ENCODE results near the gene RYK.

RYK gene

GRCh38 chr3:134111616-134112015 lies 139.0 kb downstream of the RYK start:
- H3K36me3 ChIP-seq (ENCODE audit: insufficient read depth, low read length): no peaks in the 10 kb centered on the region
- no peaks in the 10 kb centered on the region for H4K20me1 ChIP-seq (ENCODE audit: insufficient read depth, low read length)
- H3K4me3 ChIP-seq (ENCODE audit: low read depth in 1 of 2, low read length in 2 of 2): no peak overlapping the region
- ATAC-seq (ENCODE audit: insufficient read depth, low read depth) (no peak), DNase-seq (no peak)
- no peak overlapping the region for H2AFZ ChIP-seq (ENCODE audit: low read depth, low read length)
- H3K27ac ChIP-seq (ENCODE audit: low read length): no peak overlapping the region
- no peak overlapping the region for H3K9ac ChIP-seq (ENCODE audit: low read depth, low read length)
- H3K4me1 ChIP-seq (ENCODE audit: insufficient read depth, low read length): no peaks in the 10 kb centered on the region
- H3K9me3 ChIP-seq (ENCODE audit: insufficient read depth, low read length, severe bottlenecking): no peaks in the 10 kb centered on the region
- no peak overlapping the region for H3K4me2 ChIP-seq (ENCODE audit: insufficient read depth, low read length)
- no peaks in the 10 kb centered on the region for H3K79me2 ChIP-seq (ENCODE audit: insufficient read depth, low read length)
- H3K27me3 ChIP-seq (ENCODE audit: insufficient read depth, low read length, poor library complexity): no peaks in the 10 kb centered on the region
- TF ChIP-seq CTCF (IDR thresholded peaks at IDR 0.05; ENCODE audit: borderline replicate concordance, extremely low read depth, low read length, poor library complexity, severe bottlenecking) (no peak), EZH2 (IDR thresholded peaks at IDR 0.05; ENCODE audit: borderline replicate concordance, low read depth, low read length, severe bottlenecking) (no peak)

GRCh38 chr3:134110963-134111362 lies 139.7 kb downstream of the RYK start:
- no peaks in the 10 kb centered on the region for H3K79me2 ChIP-seq (ENCODE audit: insufficient read depth, low read length)
- no peaks in the 10 kb centered on the region for H3K36me3 ChIP-seq (ENCODE audit: insufficient read depth, low read length)
- H3K9me3 ChIP-seq (ENCODE audit: insufficient read depth, low read length, severe bottlenecking): no peaks in the 10 kb centered on the region
- no peak overlapping the region for H3K27ac ChIP-seq (ENCODE audit: low read length)
- H4K20me1 ChIP-seq (ENCODE audit: insufficient read depth, low read length): no peaks in the 10 kb centered on the region
- no peak overlapping the region for H3K4me3 ChIP-seq (ENCODE audit: low read depth in 1 of 2, low read length in 2 of 2)
- no peaks in the 10 kb centered on the region for H3K4me1 ChIP-seq (ENCODE audit: insufficient read depth, low read length)
- ATAC-seq (ENCODE audit: insufficient read depth, low read depth) (no peak), DNase-seq (no peak)
- no peak overlapping the region for H2AFZ ChIP-seq (ENCODE audit: low read depth, low read length)
- TF ChIP-seq CTCF (IDR thresholded peaks at IDR 0.05; ENCODE audit: borderline replicate concordance, extremely low read depth, low read length, poor library complexity, severe bottlenecking) (no peak), EZH2 (IDR thresholded peaks at IDR 0.05; ENCODE audit: borderline replicate concordance, low read depth, low read length, severe bottlenecking) (no peak)
- H3K27me3 ChIP-seq (ENCODE audit: insufficient read depth, low read length, poor library complexity): no peaks in the 10 kb centered on the region
- no peak overlapping the region for H3K9ac ChIP-seq (ENCODE audit: low read depth, low read length)
- no peak overlapping the region for H3K4me2 ChIP-seq (ENCODE audit: insufficient read depth, low read length)
